HepG2 (cell line): ENCODE results near the gene UBE2O. TPM values are rescaled to one million over a fixed set of nuclear protein-coding genes. Genes with fewer than 3 reads are reported as not detected.

Experiments used
- AHR ChIP-seq: IDR thresholded peaks from 2 replicates; pipeline ENCODE4 v1.6.1; 2018; ENCODE audit warnings: missing genetic modification reagents, missing compliant biosample characterization
- BHLHE40 ChIP-seq: IDR thresholded peaks from 2 replicates; pipeline ENCODE4 v1.6.1; 2011; ENCODE audit warnings: low read length, improper control_type of control experiment
- HOXA5 ChIP-seq: sonication (generic); formaldehyde crosslinking; IDR thresholded peaks from 2 replicates; pipeline ENCODE4 v1.4.0; 2020; ENCODE audit warnings: missing genetic modification reagents
- KLF11 ChIP-seq: IDR thresholded peaks from 2 replicates; pipeline ENCODE4 v1.6.1; 2016; ENCODE audit warnings: missing compliant biosample characterization
- KLF6 ChIP-seq: IDR thresholded peaks from 2 replicates; pipeline ENCODE4 v1.8.0; 2016; ENCODE audit warnings: missing biosample characterization, missing genetic modification reagents
- NFATC3 ChIP-seq: sonication (generic); formaldehyde crosslinking; IDR thresholded peaks from 2 replicates; pipeline ENCODE4 v1.5.1; 2020; ENCODE audit warnings: mild to moderate bottlenecking, missing genetic modification reagents
- SKI ChIP-seq: fragments of 450-650 bp; IDR thresholded peaks from one replicate; pipeline ENCODE4 v1.6.1; 2018; ENCODE audit warnings: mild to moderate bottlenecking; ENCODE audit not compliant: partially characterized antibody
- THRA ChIP-seq: sonication (generic); formaldehyde crosslinking; IDR thresholded peaks from 2 replicates; pipeline ENCODE4 v1.4.0; 2020; ENCODE audit warnings: missing genetic modification reagents, borderline replicate concordance
- ZBTB14 ChIP-seq: sonication (generic); formaldehyde crosslinking; IDR thresholded peaks from 2 replicates; pipeline ENCODE4 v1.4.0; 2020; ENCODE audit warnings: missing genetic modification reagents
- ZFAT ChIP-seq: sonication (generic); formaldehyde crosslinking; conservative IDR thresholded peaks from 2 replicates; pipeline ENCODE4 v1.8.1; 2023; ENCODE audit warnings: missing genetic modification reagents, inconsistent platforms
- ZNF724P ChIP-seq: sonication (generic); formaldehyde crosslinking; IDR thresholded peaks from 2 replicates; pipeline ENCODE4 v1.8.0; 2022; ENCODE audit warnings: missing genetic modification reagents, borderline replicate concordance
- ZSCAN30 ChIP-seq: sonication (generic); formaldehyde crosslinking; IDR thresholded peaks from 2 replicates; pipeline ENCODE4 v1.5.0; 2020; ENCODE audit warnings: mild to moderate bottlenecking, missing genetic modification reagents
- polyA plus RNA-seq, 8 experiments: library from polyadenylated mRNA; depleted of rRNA in 3 of 8; stranded (reverse) in 7 of 8; unstranded in 1 of 8; fragments of >200 nt; fragmentation: Illumina TruSeq in 4 of 8; extraction: Trizol in 4 of 8; gene quantifications; 2 replicates each; pipeline versions ENCODE4 v1.2.1 to v1.2.3, GENCODE V29; 2011 to 2016; ENCODE audit warnings: low read depth in 4 of 8, missing spikeins in 1 of 8, mixed read lengths in 1 of 8; ENCODE audit not compliant: insufficient read depth in 1 of 8
- total RNA-seq, 5 experiments: library from RNA; depleted of rRNA; stranded (reverse); fragments of >200 nt; fragmentation: Illumina TruSeq; extraction: Trizol; gene quantifications; 2 replicates each; pipeline ENCODE4 v1.2.3, GENCODE V29; 2016; ENCODE audit warnings: low read depth in 1 of 5
- TF ChIP-seq, protein P1 (sequence below): sonication (generic); formaldehyde crosslinking; IDR thresholded peaks from 2 replicates; pipeline ENCODE4 v1.4.0; 2020; ENCODE audit warnings: missing genetic modification reagents, mild to moderate bottlenecking, borderline replicate concordance
- TF ChIP-seq, protein P2 (sequence below), 2 experiments: sonication (generic) in 1 of 2; formaldehyde crosslinking in 1 of 2; IDR thresholded peaks; 2 replicates each; pipeline versions ENCODE4 v1.5.1 to v1.6.1; 2011 to 2020; ENCODE audit warnings: borderline replicate concordance in 1 of 2, low read depth in 1 of 2, low read length in 1 of 2, mild to moderate bottlenecking in 1 of 2, missing genetic modification reagents in 1 of 2, moderate library complexity in 1 of 2
- TF ChIP-seq, protein P3 (sequence below): sonication (generic); formaldehyde crosslinking; IDR thresholded peaks from 2 replicates; pipeline ENCODE4 v1.4.0; 2020; ENCODE audit warnings: missing genetic modification reagents
- TF ChIP-seq, protein P4 (sequence below): sonication (generic); formaldehyde crosslinking; IDR thresholded peaks from 2 replicates; pipeline ENCODE4 v1.5.1; 2020; ENCODE audit warnings: mild to moderate bottlenecking, missing genetic modification reagents, moderate library complexity
- TF ChIP-seq, protein P5 (sequence below): IDR thresholded peaks from 2 replicates; pipeline ENCODE4 v1.6.1; 2016; ENCODE audit warnings: mild to moderate bottlenecking, missing biosample characterization, missing genetic modification reagents

The UBE2O gene
- total and polyA plus RNA-seq, 2 of the 13 experiments (the other 11 are each of a cell fraction or from before 2014, with no cell fraction given): 21.5 to 23.5 TPM

DNA sequence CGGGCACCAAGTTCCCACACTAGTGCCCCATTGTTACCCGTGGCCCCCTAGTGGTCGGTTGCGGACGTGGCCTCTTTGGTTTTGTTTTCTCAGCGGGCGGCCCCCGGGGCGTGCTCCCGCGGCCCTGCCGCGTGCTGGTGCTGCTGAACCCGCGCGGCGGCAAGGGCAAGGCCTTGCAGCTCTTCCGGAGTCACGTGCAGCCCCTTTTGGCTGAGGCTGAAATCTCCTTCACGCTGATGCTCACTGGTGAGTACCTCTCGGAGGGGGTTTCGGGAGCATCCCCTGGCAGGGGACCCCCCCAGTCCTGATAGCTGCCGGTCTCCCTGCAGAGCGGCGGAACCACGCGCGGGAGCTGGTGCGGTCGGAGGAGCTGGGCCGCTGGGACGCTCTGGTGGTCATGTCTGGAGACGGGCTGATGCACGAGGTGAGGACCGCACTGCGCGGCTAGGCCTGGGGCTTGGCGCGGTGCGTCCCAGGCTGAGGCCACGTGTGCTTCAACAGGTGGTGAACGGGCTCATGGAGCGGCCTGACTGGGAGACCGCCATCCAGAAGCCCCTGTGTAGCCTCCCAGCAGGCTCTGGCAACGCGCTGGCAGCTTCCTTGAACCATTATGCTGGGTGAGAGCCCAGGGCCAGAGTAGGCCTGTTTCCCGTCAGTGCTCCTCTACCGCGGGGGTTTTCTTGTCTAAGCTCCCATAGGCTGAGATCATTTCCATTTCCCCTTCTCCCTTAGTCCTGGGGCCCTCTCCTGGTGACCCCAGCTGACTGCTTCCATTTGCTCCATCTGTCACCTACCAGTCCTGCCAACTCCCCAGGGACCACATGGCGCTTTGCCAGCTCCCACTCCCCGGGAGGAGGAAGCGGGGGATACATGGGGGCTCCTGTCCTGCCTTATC lies 66.8 kb downstream of the UBE2O start (continued):
- TF ChIP-seq, protein P1, sequence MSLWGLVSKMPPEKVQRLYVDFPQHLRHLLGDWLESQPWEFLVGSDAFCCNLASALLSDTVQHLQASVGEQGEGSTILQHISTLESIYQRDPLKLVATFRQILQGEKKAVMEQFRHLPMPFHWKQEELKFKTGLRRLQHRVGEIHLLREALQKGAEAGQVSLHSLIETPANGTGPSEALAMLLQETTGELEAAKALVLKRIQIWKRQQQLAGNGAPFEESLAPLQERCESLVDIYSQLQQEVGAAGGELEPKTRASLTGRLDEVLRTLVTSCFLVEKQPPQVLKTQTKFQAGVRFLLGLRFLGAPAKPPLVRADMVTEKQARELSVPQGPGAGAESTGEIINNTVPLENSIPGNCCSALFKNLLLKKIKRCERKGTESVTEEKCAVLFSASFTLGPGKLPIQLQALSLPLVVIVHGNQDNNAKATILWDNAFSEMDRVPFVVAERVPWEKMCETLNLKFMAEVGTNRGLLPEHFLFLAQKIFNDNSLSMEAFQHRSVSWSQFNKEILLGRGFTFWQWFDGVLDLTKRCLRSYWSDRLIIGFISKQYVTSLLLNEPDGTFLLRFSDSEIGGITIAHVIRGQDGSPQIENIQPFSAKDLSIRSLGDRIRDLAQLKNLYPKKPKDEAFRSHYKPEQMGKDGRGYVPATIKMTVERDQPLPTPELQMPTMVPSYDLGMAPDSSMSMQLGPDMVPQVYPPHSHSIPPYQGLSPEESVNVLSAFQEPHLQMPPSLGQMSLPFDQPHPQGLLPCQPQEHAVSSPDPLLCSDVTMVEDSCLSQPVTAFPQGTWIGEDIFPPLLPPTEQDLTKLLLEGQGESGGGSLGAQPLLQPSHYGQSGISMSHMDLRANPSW (CRISPR knock-in tag): peak; percentile 73; the same call in 1 of the 2 replicates
- TF ChIP-seq NFATC3: peak; percentile 99
- TF ChIP-seq, protein P2, sequence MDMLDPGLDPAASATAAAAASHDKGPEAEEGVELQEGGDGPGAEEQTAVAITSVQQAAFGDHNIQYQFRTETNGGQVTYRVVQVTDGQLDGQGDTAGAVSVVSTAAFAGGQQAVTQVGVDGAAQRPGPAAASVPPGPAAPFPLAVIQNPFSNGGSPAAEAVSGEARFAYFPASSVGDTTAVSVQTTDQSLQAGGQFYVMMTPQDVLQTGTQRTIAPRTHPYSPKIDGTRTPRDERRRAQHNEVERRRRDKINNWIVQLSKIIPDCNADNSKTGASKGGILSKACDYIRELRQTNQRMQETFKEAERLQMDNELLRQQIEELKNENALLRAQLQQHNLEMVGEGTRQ (IDR thresholded peaks at IDR 0.05; ENCODE audit: low read depth, low read length): peak; percentile 65
- TF ChIP-seq, protein P2 (CRISPR knock-in tag; IDR thresholded peaks at IDR 0.05; ENCODE audit: borderline replicate concordance): peak; percentile 93; the same call in 1 of the 2 replicates
- TF ChIP-seq HOXA5 (CRISPR knock-in tag): peak; percentile 99
- TF ChIP-seq, protein P3, sequence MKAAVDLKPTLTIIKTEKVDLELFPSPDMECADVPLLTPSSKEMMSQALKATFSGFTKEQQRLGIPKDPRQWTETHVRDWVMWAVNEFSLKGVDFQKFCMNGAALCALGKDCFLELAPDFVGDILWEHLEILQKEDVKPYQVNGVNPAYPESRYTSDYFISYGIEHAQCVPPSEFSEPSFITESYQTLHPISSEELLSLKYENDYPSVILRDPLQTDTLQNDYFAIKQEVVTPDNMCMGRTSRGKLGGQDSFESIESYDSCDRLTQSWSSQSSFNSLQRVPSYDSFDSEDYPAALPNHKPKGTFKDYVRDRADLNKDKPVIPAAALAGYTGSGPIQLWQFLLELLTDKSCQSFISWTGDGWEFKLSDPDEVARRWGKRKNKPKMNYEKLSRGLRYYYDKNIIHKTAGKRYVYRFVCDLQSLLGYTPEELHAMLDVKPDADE: peak; percentile 98
- peak; percentile 90 for TF ChIP-seq ZBTB14 (CRISPR knock-in tag)
- TF ChIP-seq KLF6: peak; percentile 99
- TF ChIP-seq, protein P4, sequence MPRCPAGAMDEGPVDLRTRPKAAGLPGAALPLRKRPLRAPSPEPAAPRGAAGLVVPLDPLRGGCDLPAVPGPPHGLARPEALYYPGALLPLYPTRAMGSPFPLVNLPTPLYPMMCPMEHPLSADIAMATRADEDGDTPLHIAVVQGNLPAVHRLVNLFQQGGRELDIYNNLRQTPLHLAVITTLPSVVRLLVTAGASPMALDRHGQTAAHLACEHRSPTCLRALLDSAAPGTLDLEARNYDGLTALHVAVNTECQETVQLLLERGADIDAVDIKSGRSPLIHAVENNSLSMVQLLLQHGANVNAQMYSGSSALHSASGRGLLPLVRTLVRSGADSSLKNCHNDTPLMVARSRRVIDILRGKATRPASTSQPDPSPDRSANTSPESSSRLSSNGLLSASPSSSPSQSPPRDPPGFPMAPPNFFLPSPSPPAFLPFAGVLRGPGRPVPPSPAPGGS (CRISPR knock-in tag): peak; percentile 99
- TF ChIP-seq AHR (CRISPR knock-in tag): peak; percentile 82
- peak; percentile 97 for TF ChIP-seq ZFAT (CRISPR knock-in tag)
- TF ChIP-seq, protein P5, sequence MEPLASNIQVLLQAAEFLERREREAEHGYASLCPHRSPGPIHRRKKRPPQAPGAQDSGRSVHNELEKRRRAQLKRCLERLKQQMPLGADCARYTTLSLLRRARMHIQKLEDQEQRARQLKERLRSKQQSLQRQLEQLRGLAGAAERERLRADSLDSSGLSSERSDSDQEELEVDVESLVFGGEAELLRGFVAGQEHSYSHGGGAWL (CRISPR knock-in tag): peak; percentile 98
- no peak for TF ChIP-seq SKI
- TF ChIP-seq ZSCAN30 (CRISPR knock-in tag): peak; percentile 94; the same call in 1 of the 2 replicates
- TF ChIP-seq ZNF724P (CRISPR knock-in tag): peak; percentile 97
- peak; percentile 95 for TF ChIP-seq BHLHE40
- TF ChIP-seq KLF11 (CRISPR knock-in tag): peak; percentile 94
- TF ChIP-seq THRA: peak; percentile 82
